Caki2 (cell line): ENCODE measurements around the gene GPR84. TPM values are rescaled to one million over a fixed set of nuclear protein-coding genes. Genes with fewer than 3 reads are reported as not detected.
A peak's percentile ranks its signal among the peaks of the same experiment; 100 is the strongest.
"Not testable (repeated sequence)": the region's sequence is repeated elsewhere in the genome, so short reads cannot be mapped to it uniquely, and the experiment has no call there.

Experiments
- DNase-seq: peaks from one replicate; pipeline ENCODE4 v3.0.0-alpha.2; 2015; ENCODE audit warnings: low read depth
- in situ Hi-C: cut with HindIII; loops from 2 replicates; pipeline ENCODE4 v1.10.0; 2016; ENCODE audit warnings: low sequenced_read_pairs, low pct_unique_long_range_greater_than_20kb, mixed read lengths
- total RNA-seq: library from RNA; depleted of rRNA; stranded (reverse); fragments of >200 nt; shearing (Covaris generic); gene quantifications from 2 replicates; pipeline ENCODE4 v1.2.3, GENCODE V29; 2014; ENCODE audit warnings: low replicate concordance

Gene GPR84
- total RNA-seq, 1 experiment from 2014 or later = not detected

GRCh38 chr12:54360717-54361456, 3.4 kb downstream of the GPR84 start:
- in situ Hi-C loops = loop anchor here (5.0 kb wide), 1 partner anchor 69 kb away; no protein-coding TSS in a partner anchor
- DNase-seq = peak; percentile 84

DNA sequence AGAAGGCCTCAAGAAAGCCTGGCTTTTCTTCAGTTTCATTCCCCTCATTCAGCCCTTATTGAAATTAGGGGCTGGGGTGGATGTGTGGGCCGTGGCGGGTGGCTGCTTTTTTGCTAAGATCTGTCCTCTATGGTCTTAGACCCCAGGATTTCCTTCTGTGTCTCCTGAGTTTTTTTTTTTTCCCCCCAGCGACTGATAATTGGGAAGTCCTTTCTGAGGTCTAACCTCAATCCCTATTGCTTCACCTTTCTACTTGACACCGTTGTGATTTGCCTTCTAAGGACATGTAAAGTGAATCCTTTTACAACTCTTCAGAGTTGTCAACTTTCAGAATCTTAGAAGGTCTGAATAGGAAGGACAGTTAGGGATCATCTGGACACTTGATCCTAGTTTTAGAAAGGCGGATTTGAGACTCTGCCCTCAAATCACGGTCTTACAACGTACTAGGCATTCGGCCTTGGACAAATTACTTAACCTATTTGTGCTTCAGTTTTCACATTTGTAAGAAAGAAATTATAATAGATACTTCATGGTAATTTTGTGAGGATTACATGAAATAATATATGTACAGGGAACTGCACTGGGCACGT, 4.4 kb downstream of the GPR84 start:
- no peak for DNase-seq
- in situ Hi-C loops = loop anchor here (5.0 kb wide), 1 partner anchor 68 kb away; no protein-coding TSS in a partner anchor

DNA sequence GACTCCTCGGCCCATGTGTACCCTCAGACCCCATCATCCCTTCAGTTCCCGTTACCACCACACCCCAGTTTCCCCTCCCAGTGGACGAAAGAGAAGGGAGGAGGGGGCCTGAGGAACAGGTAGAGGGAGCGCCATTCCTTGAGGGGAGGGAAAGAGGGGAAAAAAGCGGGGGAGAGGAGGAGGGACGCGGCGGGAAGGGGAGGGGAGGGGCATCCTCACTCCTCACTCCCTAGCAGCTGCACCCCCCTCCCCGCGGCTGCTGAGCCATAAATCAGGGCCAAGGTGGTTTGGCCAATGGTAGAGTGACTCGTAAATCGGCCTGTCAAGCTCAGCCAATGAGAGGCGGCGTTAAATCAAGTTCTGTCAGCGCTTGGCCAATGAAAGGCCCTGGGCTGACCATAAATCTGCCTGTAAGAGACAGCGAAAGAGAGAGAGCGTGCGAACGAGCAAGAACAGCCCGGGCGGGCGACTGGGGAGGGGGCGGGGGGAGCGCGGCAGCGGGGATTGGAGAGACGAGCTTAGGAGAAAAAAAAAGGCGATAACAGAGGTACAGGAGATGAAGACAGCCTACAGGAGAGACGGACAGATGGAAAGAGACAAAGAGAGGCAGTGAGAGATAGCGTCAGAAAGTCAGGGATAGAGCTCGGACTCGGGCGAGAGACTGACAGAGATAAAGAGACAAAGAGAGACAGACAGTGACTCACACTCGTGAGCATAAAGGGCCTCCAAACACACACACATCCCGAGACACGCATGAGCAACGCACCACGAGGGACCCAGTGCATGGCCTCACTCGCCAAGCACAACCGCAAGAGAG, 5.1 kb downstream of the GPR84 start:
- in situ Hi-C loops = no loop called here
- DNase-seq = peak; percentile 99

- no peak for DNase-seq
- in situ Hi-C loops = no loop called here
These were observed 5.9 kb downstream of the GPR84 start for GRCh38 chr12:54358191-54358944.

GRCh38 chr12:54357506-54358190, 6.6 kb downstream of the GPR84 start:
- in situ Hi-C loops = no loop called here

DNA sequence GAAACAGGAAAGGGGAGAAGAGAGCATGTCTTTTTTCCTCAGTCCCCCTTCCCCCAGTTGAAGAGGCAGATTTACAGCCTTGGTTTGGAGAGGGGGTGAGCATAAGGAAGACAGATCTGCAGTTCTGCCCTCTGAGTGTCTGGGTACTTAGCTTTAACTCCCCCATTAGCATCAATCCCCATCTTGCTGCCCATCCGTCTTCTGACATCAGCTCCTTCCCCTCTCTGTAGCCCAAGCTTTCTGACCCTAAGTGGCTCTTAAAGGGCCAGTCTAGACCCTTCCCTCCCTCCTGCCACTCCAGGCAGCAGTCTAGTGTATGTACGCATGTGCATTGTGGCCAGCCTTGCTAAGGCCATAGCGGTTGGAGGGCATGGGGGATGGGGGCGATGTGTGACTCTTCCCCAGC, 7.3 kb downstream of the GPR84 start:
- in situ Hi-C loops = no loop called here
- DNase-seq = no peak

More at GRCh38 chr12:54357506-54358190, 6.6 kb downstream of the GPR84 start:
- DNase-seq = no peak

GRCh38 chr12:54356228-54356627, 8.1 kb downstream of the GPR84 start:
- in situ Hi-C loops = no loop called here
- DNase-seq = no peak

DNA sequence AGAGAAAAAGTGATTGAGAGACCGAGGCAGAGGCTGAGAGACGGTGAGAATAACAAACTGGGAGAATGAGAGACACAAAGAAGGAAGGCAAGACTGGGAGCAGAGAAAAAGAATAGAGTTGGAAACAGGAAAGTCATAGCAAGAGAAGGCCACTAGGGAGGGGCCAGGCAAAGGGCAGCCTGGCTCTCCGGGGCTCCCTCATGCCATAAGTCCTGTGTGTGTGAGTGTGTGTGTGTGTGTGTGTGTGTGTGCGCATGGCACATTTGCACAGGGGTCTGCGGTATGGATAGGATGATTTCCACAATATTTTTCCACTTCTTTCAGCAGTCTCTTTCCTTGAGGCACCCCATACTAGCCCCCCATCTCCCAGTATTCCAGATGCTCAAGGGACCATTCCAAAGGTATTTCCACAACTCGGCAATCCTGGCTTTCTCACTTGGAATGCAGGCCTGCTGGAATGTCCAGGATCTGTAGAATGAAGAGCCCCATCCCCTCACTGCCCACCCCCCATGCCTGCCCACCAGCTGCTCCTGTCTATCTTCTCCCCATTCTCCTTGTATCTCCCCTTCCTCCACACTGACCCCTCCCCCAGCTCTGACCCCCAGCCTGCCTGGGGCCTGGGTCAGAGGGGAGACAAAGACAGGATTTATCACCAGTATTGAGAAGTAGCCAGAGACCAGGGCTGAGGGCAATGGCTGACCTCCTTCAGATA, 9.0 kb downstream of the GPR84 start:
- in situ Hi-C loops = no loop called here
- DNase-seq = no peak

GRCh38 chr12:54354271-54354670, 10.0 kb downstream of the GPR84 start:
- DNase-seq, in situ Hi-C loops: not testable (repeated sequence)

- in situ Hi-C loops = no loop called here
- no peak for DNase-seq
These were observed 11.1 kb downstream of the GPR84 start for GRCh38 chr12:54352891-54353874.

- no peak for DNase-seq
- in situ Hi-C loops = no loop called here
These were observed 12.2 kb downstream of the GPR84 start for GRCh38 chr12:54352022-54352531.

DNA sequence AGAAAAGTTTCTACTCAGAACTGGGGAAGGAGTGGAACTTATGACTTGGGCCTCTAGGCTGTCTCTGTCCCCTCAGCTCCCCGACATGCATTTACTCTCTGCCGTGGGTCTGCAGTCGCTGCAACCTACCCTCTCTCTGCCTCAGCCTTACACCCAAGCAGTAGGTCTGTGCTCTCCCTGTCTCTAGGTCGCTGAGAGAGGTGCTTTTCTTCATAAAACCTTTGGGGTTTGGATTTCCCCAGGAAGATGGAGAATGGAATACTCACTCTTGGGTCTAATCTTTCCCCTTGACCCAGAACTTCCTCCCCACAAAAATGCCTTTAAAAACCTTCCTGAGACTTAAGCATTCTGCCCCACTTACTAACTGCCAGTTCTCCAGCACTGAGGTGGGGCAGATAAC, 12.9 kb downstream of the GPR84 start:
- no peak for DNase-seq
- in situ Hi-C loops = no loop called here

GRCh38 chr12:54350743-54351142, 13.5 kb downstream of the GPR84 start:
- in situ Hi-C loops = no loop called here

GRCh38 chr12:54349679-54350078, 14.6 kb downstream of the GPR84 start:
- in situ Hi-C loops = no loop called here

More at GRCh38 chr12:54350743-54351142, 13.5 kb downstream of the GPR84 start:
- DNase-seq = no peak

GRCh38 chr12:54349036-54349435, 15.2 kb downstream of the GPR84 start:
- DNase-seq = no peak
- in situ Hi-C loops = no loop called here

More at GRCh38 chr12:54349679-54350078, 14.6 kb downstream of the GPR84 start:
- no peak for DNase-seq
